Stimulated activated CD8-positive, alpha-beta memory T cell treated with anti-CD3 and anti-CD28 coated beads, Interleukin-12 subunit alpha, Interleukin-12 subunit beta, amount 100 ng/mL, for 24 hours (primary cell): ENCODE measurements around the gene GCN1.
"Not testable (repeated sequence)": the region's sequence is repeated elsewhere in the genome, so short reads cannot be mapped to it uniquely, and the experiment has no call there.

Source experiments
- DNase-seq: peaks from one replicate; pipeline ENCODE4 v3.0.0-alpha.2; 2020; ENCODE audit errors: extremely low read depth

GCN1 gene, protein sequence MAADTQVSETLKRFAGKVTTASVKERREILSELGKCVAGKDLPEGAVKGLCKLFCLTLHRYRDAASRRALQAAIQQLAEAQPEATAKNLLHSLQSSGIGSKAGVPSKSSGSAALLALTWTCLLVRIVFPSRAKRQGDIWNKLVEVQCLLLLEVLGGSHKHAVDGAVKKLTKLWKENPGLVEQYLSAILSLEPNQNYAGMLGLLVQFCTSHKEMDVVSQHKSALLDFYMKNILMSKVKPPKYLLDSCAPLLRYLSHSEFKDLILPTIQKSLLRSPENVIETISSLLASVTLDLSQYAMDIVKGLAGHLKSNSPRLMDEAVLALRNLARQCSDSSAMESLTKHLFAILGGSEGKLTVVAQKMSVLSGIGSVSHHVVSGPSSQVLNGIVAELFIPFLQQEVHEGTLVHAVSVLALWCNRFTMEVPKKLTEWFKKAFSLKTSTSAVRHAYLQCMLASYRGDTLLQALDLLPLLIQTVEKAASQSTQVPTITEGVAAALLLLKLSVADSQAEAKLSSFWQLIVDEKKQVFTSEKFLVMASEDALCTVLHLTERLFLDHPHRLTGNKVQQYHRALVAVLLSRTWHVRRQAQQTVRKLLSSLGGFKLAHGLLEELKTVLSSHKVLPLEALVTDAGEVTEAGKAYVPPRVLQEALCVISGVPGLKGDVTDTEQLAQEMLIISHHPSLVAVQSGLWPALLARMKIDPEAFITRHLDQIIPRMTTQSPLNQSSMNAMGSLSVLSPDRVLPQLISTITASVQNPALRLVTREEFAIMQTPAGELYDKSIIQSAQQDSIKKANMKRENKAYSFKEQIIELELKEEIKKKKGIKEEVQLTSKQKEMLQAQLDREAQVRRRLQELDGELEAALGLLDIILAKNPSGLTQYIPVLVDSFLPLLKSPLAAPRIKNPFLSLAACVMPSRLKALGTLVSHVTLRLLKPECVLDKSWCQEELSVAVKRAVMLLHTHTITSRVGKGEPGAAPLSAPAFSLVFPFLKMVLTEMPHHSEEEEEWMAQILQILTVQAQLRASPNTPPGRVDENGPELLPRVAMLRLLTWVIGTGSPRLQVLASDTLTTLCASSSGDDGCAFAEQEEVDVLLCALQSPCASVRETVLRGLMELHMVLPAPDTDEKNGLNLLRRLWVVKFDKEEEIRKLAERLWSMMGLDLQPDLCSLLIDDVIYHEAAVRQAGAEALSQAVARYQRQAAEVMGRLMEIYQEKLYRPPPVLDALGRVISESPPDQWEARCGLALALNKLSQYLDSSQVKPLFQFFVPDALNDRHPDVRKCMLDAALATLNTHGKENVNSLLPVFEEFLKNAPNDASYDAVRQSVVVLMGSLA (N-terminal part only)

DNA sequence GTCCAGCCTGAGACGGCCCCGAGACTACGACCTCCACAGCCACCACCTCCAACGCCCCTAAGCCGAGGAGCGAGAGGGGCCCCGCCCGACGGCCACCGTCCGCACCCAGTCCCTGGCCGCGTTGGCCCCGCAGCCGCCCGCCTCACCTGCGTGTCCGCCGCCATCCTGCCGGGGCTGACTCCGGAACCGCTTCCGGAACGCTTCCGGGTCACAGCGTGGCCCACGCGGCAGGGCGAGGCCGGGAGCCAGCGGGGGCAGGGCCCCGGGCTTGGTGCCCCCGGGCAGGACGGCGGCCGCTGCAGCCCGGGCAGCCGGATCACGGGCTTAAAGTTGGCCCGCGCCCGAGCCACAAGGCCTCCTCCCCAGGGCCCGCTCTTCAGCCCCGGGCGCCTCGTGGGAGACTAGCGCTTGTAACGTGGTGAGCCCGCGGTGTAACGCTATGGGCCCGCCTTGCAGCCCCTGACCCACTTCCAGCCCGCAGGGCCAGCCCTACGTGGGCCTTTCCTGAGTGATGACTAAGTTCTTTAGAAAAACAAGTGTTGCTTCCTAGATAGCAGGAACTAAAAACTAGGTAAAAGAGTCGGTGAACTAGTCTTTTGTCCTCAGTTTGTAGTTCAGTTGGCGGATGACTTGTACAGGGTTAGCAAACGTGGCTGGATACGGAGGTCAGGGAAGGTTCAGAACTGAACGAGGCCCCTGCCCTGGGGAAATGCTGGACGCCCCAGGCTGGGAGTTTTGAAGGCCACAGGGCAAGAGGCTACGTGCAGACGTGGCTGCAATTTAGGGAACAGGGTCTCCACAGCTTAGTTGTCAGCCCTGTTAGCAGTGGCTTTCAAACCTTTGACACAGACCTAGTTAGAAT is at the start of gene GCN1:
Gene GCN1, minus strand, starts transcription at position 182 of the 862 bp plus-strand sequence. Its CDS starts 18 bp downstream, at position 164.
- DNase-seq, result peak; percentile 71

DNA sequence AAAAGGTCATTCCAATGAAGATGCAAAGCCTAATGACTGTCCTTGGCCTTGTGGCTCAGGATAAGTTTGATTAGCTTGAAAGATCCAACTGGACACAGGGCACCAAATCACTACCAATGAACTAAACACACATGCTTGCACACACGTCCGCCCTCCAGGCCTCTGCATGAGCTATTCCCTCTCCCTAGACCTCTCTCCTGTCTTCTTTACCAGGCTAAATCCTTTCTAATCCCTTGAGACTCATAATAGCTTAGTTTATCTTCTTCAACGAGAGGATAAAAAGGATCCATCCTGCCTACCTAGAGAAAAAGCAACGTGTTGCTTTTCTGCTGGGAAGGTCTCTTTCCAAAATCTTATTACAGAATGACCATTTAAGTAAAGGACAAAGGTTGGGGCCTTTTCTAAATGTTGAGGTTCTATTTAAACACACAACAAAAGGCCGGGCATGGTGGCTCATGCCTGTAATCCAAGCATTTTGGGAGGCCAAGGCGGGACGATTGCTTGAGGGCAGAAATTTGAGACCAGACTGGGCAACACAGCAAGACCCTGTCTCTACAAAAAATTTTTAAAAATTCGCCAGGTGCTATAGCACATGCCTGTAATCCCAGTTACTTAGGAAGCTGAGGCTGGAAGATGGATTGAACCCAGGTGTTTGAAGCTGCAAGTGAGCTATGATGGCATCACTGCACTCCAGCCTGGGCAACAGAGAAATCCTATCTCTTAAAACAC is 48.6 kb upstream of the GCN1 start:
- DNase-seq, result no peak

DNA sequence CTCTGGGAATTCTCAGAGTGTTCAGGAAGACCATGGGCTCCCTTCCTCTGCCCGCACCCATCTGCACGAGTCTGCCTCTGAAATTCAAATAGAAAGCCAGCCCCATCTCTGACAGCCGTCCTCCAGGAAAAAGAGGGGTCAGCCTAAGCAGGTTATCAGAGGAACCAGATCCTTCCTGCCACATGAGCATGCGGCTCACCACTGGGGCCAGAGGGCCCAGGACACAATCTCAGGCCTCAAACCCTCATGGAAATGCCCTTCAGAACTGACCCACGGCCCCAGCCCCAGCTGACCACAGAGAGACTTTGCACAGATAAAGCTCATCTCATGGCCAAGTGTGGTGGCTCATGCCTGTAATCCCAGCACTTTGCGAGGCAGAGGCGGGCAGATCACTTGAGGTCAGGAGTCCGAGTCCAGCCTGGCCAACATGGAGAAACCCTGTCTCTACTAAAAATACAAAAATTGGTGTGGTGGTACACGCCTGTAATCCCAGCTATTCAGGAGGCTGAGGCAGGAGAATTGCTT is 47.8 kb upstream of the GCN1 start:
- no peak for DNase-seq

DNA sequence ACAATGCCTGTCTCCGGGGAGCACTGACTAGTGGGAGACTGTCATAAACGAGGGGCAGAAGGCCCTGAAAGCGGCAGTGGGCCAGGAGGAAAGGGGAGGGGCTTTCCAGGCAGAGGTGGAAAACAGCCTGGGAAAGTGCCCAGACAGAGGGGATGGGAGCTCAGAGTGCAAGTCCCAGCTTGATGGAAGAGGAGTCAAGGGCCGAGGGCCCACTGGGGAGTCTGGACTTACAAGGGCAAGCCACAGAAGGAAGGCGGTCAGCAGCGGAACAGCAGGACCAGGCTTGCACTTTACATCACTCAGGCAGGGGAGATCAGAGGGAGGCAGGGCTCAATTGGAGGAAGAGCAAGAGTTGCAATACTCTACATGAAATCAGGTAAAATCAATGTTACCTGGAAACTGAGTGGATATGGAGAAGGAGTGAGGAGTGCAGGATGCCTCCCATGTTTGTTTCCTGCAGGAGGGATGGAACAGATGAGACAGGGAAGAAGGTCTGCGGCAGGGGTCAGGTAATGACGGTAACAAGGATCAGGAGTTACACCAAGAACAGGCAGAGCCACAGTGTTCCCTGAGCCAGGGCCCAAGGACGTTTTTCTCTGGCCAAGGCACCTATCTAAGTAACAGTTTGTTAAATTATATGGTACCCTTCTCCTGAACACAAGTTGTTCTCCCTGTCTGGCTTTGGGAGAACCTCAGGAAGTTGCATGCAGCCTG is 47.2 kb upstream of the GCN1 start:
- DNase-seq, result no peak

DNA sequence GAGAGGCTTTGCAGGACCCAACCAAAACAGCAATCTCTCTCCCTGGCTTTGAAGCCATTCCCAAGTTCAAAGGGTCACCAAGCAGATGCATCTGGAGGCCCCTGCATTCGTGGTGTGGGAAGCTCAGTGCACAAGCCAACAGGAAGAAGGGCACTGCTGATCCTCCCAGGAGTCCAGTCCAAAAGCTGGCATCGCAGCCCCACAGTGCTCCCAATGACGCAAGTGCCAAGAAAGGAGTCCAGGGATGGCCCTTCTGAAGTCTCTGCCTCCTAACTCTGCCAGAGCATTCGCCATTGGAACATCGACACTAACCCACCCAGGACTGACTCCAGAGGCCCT is 45.9 kb upstream of the GCN1 start:
- no peak for DNase-seq

DNA sequence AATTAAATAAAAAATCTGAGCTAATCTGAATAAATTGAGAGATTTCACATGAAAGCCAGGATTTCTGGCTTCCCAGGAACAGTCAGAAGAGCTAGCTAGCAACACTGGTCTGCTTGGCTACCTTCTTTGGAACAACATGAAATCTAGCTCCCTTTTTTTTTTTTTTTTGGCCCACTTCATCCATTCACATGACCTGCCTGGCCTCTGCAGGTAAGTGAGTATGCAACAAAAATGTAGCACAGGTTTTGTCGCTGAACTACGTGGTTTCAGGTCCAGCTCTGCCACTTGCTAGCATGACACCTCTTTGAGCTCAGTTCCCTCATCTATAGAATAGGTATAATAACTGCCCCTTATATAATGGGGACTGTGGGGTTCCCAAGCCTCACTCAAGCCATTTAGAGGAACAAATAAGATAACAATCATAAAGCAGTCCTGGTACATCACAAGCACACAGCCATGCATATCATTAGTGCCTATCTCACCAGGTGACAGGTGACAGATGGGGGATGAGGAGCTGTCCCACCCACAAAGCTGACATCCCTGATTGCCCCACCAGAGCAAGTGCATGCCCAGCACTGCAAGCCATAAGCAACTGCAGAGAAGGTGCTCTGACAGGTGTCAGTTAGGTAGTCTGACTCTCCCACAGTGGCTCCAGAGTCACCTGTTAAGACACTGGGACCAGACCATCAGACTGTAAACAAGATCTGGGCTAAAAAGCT is 45.4 kb upstream of the GCN1 start:
- DNase-seq, result no peak

DNA sequence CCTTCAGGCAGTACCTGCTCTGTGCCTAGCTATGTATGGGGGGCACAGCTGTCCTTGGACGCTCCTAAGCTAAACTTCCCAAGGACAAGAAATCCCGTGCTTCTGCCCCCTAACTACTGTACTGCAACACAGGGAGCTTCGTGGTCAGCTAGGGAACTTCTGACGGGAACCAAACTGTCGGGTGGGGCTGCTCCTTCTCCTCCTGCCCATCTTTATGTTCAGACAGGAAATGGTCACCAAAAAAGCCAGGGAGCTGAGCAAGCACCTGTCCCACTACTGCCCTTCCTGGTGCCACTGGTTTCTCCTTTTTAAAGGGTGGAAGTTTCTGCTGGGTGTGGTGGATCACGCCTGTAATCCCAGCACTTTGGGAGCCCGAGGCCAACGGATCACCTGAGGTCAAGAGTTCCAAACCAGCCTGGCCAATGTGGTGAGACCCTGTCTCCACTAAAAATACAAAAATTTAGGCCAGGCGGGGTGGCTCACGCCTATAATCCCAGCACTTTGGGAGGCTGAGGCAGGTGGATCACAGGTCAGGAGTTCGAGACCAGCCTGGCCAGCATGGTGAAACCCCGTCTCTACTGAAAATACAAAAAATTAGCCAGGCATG is 44.4 kb upstream of the GCN1 start:
- DNase-seq, result no peak

DNA sequence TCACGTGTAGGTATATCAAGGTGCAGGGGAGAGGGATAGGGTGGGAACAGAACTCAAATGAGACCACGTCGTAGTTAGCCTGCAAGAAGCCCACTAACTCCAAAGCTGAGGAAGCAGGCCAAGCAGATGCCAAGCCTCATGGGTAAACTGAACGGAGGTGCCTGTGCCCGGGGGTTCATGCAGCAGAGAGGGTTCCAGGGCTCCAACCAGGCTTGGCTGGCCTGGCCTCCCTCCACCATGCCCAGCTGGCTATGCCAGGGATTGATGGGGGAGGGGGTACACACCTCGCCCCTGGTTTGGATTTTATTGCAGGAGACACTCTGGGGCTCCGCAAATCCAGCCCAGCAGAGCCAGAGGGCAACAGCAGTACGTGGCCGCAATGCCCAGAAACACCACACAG is 43.7 kb upstream of the GCN1 start:
- DNase-seq, result no peak

DNA sequence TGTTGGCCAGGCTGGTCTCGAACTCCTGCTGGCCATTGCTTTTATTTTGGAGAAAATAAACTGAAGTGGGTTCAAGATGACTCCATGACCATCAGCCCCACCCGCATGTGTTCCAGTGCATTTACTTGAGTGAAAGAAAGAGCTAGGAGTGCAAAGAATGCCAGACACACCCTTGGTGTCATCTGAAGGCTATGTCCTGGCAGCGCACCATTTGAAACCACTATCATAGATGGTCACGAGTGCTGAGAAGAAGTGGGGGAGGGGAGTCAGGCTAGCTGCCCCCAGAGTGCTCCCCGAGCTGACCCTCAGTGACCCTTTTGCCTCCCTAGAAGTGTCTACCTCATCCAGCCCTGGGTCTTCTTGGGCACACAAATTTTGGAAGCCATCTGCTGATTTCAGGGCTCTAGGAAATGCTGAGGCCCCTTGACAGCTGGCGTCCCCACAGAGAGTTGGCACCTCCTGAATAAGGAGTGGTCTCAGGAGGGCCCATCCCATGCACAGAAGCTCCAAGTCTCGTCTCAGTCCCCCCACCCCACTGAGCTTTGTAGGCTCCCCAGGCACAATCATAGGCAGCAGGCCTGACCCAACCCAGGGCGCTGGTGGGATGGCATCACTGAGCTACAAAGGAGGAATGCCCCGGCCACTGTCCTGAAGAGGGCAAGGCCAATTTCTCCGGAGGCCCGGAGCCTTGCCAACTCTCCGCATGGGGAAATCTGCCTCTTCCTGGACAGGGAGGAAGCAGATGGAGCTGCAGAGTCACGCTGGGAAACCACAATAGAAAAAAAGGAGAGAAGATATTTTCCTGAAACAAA is 43.1 kb upstream of the GCN1 start:
- DNase-seq, result no peak

DNA sequence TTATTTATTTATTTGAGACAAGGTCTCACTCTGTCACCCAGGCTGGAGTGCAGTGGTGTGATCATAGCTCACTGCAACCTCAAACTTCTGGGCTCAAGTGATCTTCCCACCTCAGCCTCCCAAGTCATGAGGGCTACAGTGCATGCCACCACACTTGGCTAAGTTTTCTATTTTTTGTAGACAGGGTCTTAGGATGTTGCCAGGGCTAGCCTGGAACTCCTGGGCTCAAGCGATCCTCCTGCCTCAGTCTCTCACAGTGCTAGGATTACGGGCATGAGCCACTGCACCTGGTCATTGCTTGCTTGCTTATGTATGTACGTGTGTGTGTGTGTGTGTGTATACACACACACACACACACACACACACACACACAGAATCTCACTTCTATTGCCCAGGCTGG is 42.3 kb upstream of the GCN1 start:
- not testable (repeated sequence) for DNase-seq

DNA sequence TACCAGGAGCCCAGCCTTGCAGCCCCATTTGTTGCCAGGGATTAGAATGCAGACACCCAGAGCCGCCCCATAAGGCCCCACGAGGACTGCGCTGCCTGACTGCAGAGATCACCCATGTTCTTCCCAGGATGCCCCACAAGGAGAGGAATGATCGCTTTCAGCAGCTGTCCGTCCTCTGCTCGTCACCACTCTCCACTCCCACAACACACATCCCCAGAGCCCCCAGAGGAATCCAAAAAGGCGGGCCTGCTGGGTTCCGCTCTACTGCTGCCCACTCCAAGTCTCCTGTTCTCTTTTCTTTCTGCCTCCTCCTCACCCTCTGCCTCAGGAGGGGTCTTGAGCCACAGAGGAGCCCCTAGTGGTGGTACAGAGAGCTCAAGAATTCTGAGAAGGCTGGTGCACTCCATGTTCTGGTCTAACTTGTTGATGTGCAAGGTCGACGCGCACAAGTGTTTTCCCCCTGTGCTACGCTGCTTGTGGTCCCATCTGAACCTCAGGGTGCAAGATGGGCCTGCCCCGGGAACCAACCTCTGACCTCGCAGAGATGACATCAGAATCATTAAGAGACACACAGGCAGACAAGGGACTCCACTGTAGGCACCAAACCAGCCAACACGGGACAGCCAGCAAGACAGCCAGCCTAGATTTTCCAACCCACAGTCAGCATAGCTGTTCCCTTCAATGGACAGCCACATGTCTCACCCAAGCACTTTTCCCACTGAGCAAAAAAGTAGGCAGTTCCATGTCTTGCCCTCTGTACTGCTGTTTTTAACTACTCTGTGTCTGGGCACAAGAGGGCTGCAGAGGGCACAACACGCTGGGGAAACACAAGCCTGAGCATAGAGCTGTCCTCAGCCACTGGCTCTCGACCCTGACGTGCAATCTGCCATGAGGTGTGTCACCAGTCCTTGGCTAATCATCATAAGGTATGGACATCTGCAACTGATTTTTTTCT is 41.1 kb upstream of the GCN1 start:
- no peak for DNase-seq

DNA sequence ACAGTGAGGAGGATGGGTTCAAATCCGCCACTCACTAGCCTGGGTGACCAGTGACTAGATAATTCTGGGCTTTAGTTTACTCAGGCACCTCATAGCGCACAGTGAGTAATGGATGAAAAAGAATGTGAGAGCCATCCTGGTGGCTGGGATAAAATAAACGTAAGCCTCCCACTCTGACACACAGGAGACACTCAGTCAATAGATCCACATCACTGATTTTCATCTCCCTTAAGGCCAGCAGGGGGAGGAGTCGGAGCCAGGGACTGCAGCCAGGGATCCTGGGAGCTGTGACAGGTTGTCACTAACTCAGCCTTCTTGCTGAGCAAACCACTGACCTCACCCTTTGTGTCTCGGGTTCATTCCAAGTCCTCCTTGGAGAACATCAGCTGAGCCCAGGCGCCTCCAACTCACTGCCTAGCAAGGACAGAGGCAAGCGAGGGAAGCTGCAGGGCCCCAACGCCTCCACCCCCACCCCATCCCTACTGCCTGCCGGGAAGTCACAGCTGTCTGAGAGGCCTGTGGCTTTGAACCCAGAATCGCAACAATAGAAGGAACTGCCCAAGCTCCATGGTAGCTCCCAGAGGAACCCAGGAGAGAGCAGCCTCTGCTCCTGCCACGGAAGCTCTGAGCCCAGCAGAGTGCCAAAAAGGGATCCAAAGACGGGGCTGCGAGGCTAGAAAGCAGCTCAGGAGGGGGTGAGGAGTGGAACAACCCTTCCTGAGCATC is 40.3 kb upstream of the GCN1 start:
- DNase-seq, result no peak

DNA sequence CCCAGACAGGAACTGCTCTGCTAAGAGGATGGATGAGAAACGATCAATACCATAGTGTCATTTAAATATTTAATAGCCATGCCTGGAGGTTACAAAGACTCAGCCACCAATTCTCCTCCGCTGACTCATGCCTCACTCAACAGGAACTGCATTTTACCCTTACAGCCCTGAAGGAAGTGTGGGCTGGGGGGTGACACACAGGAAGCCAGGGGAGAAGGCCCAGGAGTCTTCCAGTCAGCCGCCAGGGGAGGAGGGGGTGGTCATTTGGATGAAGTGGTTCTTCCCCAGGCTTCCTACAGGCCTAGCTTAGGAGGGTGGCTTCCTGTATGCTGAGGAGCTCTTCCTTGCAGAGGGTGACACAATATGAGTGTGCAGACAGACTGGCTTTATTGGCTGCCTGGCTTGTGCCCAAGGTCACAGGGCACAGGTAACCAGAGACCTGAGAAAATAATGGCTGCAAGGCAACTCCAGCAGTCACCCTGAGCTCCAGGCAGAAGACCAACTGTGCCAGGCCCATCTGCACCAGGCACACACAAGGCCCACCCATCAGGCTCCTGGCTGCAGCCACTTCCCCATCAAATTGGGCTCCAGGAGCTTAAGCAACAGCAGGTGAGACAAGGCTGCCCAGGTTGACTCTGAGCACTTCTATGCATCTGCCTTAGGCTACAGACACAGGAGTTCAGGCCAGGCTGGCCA is 36.9 kb upstream of the GCN1 start:
- DNase-seq, result peak; percentile 54

DNA sequence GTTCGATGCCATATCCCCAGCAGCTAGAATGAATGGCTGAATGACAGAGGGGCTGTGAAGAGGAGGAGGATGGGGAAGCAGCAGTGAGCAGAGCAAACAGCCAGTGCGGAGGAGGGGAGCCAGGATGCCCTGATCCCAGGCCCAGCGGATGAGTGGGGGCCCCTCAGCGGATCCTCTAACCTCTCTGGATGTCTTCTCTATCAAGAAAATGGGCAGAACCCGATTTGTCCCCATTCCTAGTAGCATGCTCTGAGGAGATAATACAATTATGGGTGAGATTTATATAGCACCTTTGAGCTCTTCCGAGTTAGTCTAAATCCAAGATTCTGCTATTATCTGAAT is 36.4 kb upstream of the GCN1 start:
- no peak for DNase-seq

DNA sequence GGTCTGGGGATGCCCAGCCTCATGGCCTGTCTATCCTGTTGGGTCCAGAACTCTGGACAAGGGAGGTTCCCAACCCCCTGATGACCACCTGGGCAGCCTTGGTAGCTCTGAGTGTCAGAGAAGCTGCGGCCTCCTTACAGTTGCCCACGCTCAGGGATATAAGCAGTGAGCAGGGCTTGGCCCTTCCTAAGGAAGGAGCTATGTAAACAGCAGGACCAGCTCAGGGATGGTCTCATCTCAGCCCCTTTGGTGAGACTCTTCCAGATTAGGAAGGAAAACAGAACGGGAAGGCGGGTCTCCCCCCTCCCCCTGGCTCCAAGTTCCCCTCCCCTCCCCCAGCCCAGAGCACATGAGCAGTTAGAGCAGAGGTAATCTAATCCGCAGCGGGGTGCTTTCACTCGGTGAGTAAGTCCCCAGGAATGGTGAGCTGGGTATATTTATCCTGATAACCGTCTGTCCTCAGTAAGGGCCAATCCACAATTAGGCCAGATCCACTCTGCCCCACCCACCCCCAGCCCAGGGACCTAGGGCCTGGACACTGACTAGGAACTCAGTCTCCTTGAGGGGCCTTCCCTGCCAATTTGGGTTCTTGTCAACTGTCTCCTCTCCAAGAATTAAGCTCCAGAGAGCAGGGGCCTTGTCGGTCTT is 35.9 kb upstream of the GCN1 start:
- no peak for DNase-seq
